Kidney (tissue), 14 donors: ENCODE data around the gene NCKAP5. TPM values are rescaled to one million over a fixed set of nuclear protein-coding genes. Genes with fewer than 3 reads are reported as not detected.

Source experiments
- DNase-seq, 5 donors: peaks; one replicate each; pipeline ENCODE4 v3.0.0-alpha.2; 2013 to 2020
- FAIRE-seq: peaks from 2 replicates; lab custom pipeline; 2012; peaks lifted over from hg19 to GRCh38; lab: Jason Lieb, UNC
- H3K27ac ChIP-seq, 2 donors: one replicate each; pipeline ENCODE4 v1.7.0; 2013; ENCODE audit warnings: low read depth in 2 of 2, low read length in 2 of 2, inconsistent platforms in 1 of 2
- H3K27me3 ChIP-seq: one replicate; pipeline ENCODE4 v1.7.1; 2013; ENCODE audit warnings: low read length, inconsistent platforms; ENCODE audit not compliant: control insufficient read depth, insufficient read depth
- H3K36me3 ChIP-seq, 3 donors: one replicate each; pipeline versions ENCODE4 v1.7.0 to v1.7.1; 2013; ENCODE audit warnings: low read length in 3 of 3, control low read depth in 1 of 3, inconsistent platforms in 1 of 3; ENCODE audit not compliant: insufficient read depth in 3 of 3, control insufficient read depth in 2 of 3
- H3K4me1 ChIP-seq, 3 donors: one replicate each; pipeline versions ENCODE4 v1.7.0 to v1.7.1; 2013; ENCODE audit warnings: low read length in 3 of 3, inconsistent platforms in 1 of 3, low read depth in 1 of 3; ENCODE audit not compliant: control insufficient read depth in 2 of 3, insufficient read depth in 2 of 3
- H3K4me3 ChIP-seq, 3 donors: one replicate each; pipeline versions ENCODE4 v1.7.0 to v1.8.1; 2013; ENCODE audit warnings: low read length in 3 of 3, control low read depth in 1 of 3, inconsistent platforms in 1 of 3
- H3K9ac ChIP-seq, 3 donors: one replicate each; pipeline versions ENCODE4 v1.7.0 to v1.7.1; 2013; ENCODE audit warnings: low read length in 3 of 3, control low read depth in 1 of 3, inconsistent platforms in 1 of 3
- H3K9me3 ChIP-seq, 3 donors: one replicate each; pipeline versions ENCODE4 v1.7.0 to v1.7.1; 2013; ENCODE audit warnings: low read length in 3 of 3, control low read depth in 1 of 3, inconsistent platforms in 1 of 3; ENCODE audit not compliant: control insufficient read depth in 2 of 3, insufficient read depth in 1 of 3
- intact Hi-C: fragments of 100-400 bp; cut with DNase I; formaldehyde crosslinking; loops from one replicate; pipeline ENCODE4 v1.11.1; 2022
- polyA plus RNA-seq: library from polyadenylated mRNA; stranded (reverse); fragments of 350-450 nt; fragmentation: Illumina TruSeq; extraction: RNeasy Lipid Tissue Mini Kit (QIAGEN cat#74804); gene quantifications from one replicate; pipeline ENCODE4 v1.2.3, GENCODE V29; 2014; ENCODE audit warnings: low read depth, low replicate concordance; ENCODE audit not compliant: insufficient read depth
- total RNA-seq: library from RNA; stranded (reverse); fragmentation: NEBNext Ultra II Directional; extraction: Animal tissue kit (Norgen Biotek cat#: 25700); gene quantifications from one replicate; pipeline ENCODE4 v1.2.1, GENCODE V29; 2021
- TF ChIP-seq, protein P1 (sequence below): IDR thresholded peaks from 3 replicates; pipeline ENCODE4 v1.5.1; 2012; ENCODE audit warnings: mild to moderate bottlenecking, moderate library complexity, borderline replicate concordance; ENCODE audit not compliant: insufficient read depth; ENCODE audit errors: extremely low read depth
- donor health status: control.
- donor health status: control.
- donor health status: control.
- donor health status: control.
- donor health status: control.
- donor health status: DM: yes; HTN: yes; CAD: no.
- donor health status: Normal renal cell carcinoma (clear cell type).

Gene NCKAP5
- total and polyA plus RNA-seq, 2 donors from 2014 or later: 1.8 to 2.9 TPM

DNA sequence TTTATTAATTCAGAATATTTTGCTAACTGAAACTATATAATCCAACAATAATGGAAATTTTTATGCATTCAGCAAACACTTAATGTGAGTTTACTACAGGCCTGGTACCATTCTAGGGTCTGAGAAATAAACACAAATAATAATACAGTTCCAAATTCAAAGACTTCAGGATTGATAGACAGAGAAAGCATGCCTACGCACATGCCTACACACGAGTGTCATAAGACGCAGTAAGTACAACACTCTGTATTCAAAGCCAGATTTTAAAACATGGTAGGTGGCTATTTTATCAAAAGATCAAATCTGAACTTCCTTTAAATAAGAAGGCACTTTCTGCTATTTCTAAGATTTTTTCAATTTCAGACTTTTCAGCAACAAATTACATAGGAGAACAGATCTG lies 346.9 kb downstream of the NCKAP5 start:
- no peak for DNase-seq
- Histone ChIP-seq H3K4me3 (no peak overlapping the region), H3K9ac (no peak overlapping the region), H3K9me3 (no peaks in the 10 kb centered on the region), H3K27me3 (no peaks in the 10 kb centered on the region), H3K36me3 (no peaks in the 10 kb centered on the region), H3K27ac (no peak overlapping the region), H3K4me1 (no peaks in the 10 kb centered on the region)
- TF ChIP-seq, protein P1, sequence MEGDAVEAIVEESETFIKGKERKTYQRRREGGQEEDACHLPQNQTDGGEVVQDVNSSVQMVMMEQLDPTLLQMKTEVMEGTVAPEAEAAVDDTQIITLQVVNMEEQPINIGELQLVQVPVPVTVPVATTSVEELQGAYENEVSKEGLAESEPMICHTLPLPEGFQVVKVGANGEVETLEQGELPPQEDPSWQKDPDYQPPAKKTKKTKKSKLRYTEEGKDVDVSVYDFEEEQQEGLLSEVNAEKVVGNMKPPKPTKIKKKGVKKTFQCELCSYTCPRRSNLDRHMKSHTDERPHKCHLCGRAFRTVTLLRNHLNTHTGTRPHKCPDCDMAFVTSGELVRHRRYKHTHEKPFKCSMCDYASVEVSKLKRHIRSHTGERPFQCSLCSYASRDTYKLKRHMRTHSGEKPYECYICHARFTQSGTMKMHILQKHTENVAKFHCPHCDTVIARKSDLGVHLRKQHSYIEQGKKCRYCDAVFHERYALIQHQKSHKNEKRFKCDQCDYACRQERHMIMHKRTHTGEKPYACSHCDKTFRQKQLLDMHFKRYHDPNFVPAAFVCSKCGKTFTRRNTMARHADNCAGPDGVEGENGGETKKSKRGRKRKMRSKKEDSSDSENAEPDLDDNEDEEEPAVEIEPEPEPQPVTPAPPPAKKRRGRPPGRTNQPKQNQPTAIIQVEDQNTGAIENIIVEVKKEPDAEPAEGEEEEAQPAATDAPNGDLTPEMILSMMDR: no peak
- peak; percentile 52 for FAIRE-seq
- intact Hi-C loops: no loop called here

DNA sequence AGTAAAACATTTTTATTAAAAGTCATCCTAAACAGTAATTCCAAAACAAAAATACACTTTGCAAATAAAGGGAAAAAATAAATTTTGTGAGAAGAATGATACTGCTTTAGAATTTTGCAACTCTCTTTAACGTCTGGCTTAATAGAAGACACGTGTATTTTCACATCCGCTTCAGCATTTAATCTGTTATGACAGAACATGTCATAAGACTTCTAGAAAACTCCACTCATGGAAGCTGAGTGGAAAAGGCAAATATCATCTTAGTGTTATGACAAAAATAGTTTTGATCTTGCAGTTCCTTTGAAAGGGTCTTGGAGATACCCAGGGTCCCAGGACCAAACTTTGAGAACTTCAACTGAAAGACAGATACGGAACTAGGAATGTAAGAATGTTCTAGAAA lies 350.1 kb downstream of the NCKAP5 start:
- intact Hi-C loops: no loop called here

DNA sequence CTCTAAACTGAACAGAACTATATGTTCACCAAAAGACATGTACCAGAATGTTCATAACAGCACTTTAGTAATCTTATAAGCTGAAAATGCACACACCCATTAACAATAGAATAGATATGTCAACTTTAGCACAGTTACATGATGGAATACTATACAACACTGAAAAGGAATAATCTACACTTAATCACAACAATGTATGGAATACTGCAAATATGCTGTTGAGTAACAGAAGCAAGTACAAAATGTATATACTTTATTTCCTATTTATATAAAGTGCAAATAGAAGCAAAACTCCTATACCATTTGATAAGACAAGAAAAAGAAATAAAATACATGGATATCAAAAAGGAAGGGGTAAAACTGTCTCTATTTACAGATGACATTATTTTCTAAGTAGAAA lies 352.8 kb downstream of the NCKAP5 start:
- intact Hi-C loops: no loop called here
- Histone ChIP-seq H3K9me3 (no peaks in the 10 kb centered on the region), H3K4me3 (no peak overlapping the region), H3K27me3 (no peaks in the 10 kb centered on the region), H3K9ac (no peak overlapping the region), H3K27ac (no peak overlapping the region), H3K36me3 (no peaks in the 10 kb centered on the region), H3K4me1 (no peaks in the 10 kb centered on the region)
- no peak for FAIRE-seq
- TF ChIP-seq, protein P1: no peak
- DNase-seq: no peak

More for the DNA sequence above, 350.1 kb downstream of the NCKAP5 start:
- H3K4me1 ChIP-seq: no peaks in the 10 kb centered on the region
- no peak overlapping the region for H3K4me3 ChIP-seq
- TF ChIP-seq, protein P1: no peak
- no peak for FAIRE-seq
- H3K36me3 ChIP-seq: no peaks in the 10 kb centered on the region
- H3K9me3 ChIP-seq: no peaks in the 10 kb centered on the region
- H3K9ac ChIP-seq: no peak overlapping the region
- H3K27ac ChIP-seq: no peak overlapping the region
- DNase-seq: no peak
- H3K27me3 ChIP-seq: no peaks in the 10 kb centered on the region

DNA sequence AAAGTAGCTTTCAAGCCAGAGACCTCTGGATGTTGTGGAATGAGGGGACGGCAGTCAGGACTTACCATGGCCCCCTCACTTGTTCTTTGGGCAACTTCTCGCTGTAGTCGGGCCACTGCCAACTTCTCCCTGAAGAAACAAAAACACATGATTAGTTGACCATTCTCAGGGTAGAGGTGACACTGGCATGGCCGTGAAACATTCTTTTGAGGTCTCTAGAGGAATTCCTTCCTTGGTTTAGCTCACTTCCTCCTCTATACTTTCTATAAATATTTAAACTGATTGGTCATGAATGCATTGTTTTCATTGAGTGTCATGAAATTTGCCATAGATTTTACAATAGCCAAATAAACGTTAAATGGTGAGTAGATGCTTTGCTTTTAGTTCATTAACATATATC lies 354.6 kb downstream of the NCKAP5 start:
- Histone ChIP-seq H3K4me1 (no peaks in the 10 kb centered on the region), H3K36me3 (no peaks in the 10 kb centered on the region), H3K9ac (no peak overlapping the region), H3K27ac (no peak overlapping the region), H3K4me3 (no peak overlapping the region), H3K9me3 (no peaks in the 10 kb centered on the region), H3K27me3 (no peaks in the 10 kb centered on the region)
- TF ChIP-seq, protein P1: no peak
- FAIRE-seq: no peak
- DNase-seq: no peak
- intact Hi-C loops: no loop called here
